Activated naive CD4-positive, alpha-beta T cell treated with anti-CD3 and anti-CD28 coated beads, Interleukin-2, amount 10 ng/mL, durations not matched to agents 7 days and 5 days (primary cell): ENCODE measurements around the gene RNLS.
"Not testable (repeated sequence)": the region's sequence is repeated elsewhere in the genome, so short reads cannot be mapped to it uniquely, and the experiment has no call there.

Experiments
- CTCF ChIA-PET: fragments of 350-600 bp; sonication (Branson Sonifier 250); formaldehyde crosslinking; loops from one replicate; lab custom pipeline; 2021; ENCODE audit warnings: antibody characterized with exemption; lab: Charles Lee
- DNase-seq: peaks from one replicate; pipeline ENCODE4 v3.0.0-alpha.2; 2020
- H3K27ac Mint-ChIP-seq: one replicate; pipeline ENCODE4 v1.8.0; 2021; ENCODE audit warnings: mild to moderate bottlenecking, moderate library complexity, mixed read lengths
- H3K27me3 Mint-ChIP-seq: one replicate; pipeline ENCODE4 v1.8.0; 2021; ENCODE audit warnings: mild to moderate bottlenecking, mixed read lengths
- H3K36me3 Mint-ChIP-seq: one replicate; pipeline ENCODE4 v1.8.0; 2021; ENCODE audit warnings: mixed read lengths
- H3K4me1 Mint-ChIP-seq: one replicate; pipeline ENCODE4 v1.8.0; 2021; ENCODE audit warnings: mixed read lengths
- H3K4me3 Mint-ChIP-seq: one replicate; pipeline ENCODE4 v1.8.0; 2021; ENCODE audit warnings: mild to moderate bottlenecking, moderate library complexity, mixed read lengths
- H3K9me3 Mint-ChIP-seq: one replicate; pipeline ENCODE4 v1.8.0; 2021; ENCODE audit warnings: mixed read lengths

The RNLS gene

GRCh38 chr10:88291289-88292184 is 291.6 kb downstream of the RNLS start:
- no peak overlapping the region for H3K27ac Mint-ChIP-seq
- CTCF ChIA-PET: interaction anchor here (1.3 kb wide), 1 partner anchor 98 kb away, joined by 4 read pairs; no protein-coding TSS in a partner anchor
- H3K4me1 Mint-ChIP-seq: no peaks in the 10 kb centered on the region
- peaks cover 2% of the 10 kb centered on the region for H3K36me3 Mint-ChIP-seq
- no peaks in the 10 kb centered on the region for H3K9me3 Mint-ChIP-seq
- DNase-seq: no peak
- no peak overlapping the region for H3K4me3 Mint-ChIP-seq
- no peaks in the 10 kb centered on the region for H3K27me3 Mint-ChIP-seq

- no peak overlapping the region for H3K27ac Mint-ChIP-seq
- H3K36me3 Mint-ChIP-seq: peaks cover 2% of the 10 kb centered on the region
- no peak for DNase-seq
- H3K4me1 Mint-ChIP-seq: no peaks in the 10 kb centered on the region
- H3K9me3 Mint-ChIP-seq: no peaks in the 10 kb centered on the region
- H3K27me3 Mint-ChIP-seq: no peaks in the 10 kb centered on the region
- CTCF ChIA-PET: no interaction called here
- H3K4me3 Mint-ChIP-seq: no peak overlapping the region
Measured at GRCh38 chr10:88289342-88289741, 293.8 kb downstream of the RNLS start.

GRCh38 chr10:88288320-88289059 is 294.6 kb downstream of the RNLS start:
- Mint-ChIP-seq H3K36me3 (no peaks in the 10 kb centered on the region), H3K27me3 (no peaks in the 10 kb centered on the region), H3K27ac (no peak overlapping the region), H3K9me3 (no peaks in the 10 kb centered on the region), H3K4me1 (no peaks in the 10 kb centered on the region), H3K4me3 (no peak overlapping the region)
- CTCF ChIA-PET: no interaction called here
- DNase-seq: no peak

- no peaks in the 10 kb centered on the region for H3K27me3 Mint-ChIP-seq
- peaks cover 9% of the 10 kb centered on the region for H3K4me1 Mint-ChIP-seq
- CTCF ChIA-PET: no interaction called here
- H3K9me3 Mint-ChIP-seq: no peaks in the 10 kb centered on the region
- H3K27ac Mint-ChIP-seq: no peak overlapping the region
- no peak overlapping the region for H3K4me3 Mint-ChIP-seq
- no peaks in the 10 kb centered on the region for H3K36me3 Mint-ChIP-seq
- DNase-seq: no peak
Measured at GRCh38 chr10:88286030-88286429, 297.1 kb downstream of the RNLS start.

GRCh38 chr10:88281592-88282347 is 301.3 kb downstream of the RNLS start:
- no peaks in the 10 kb centered on the region for H3K36me3 Mint-ChIP-seq
- DNase-seq: no peak
- no peak overlapping the region for H3K27ac Mint-ChIP-seq

GRCh38 chr10:88280518-88280917 is 302.6 kb downstream of the RNLS start:
- DNase-seq: no peak
- no peaks in the 10 kb centered on the region for H3K36me3 Mint-ChIP-seq
- peaks cover 4% of the 10 kb centered on the region for H3K9me3 Mint-ChIP-seq
- CTCF ChIA-PET: interaction anchor here (0.9 kb wide), 1 partner anchor 106 kb away, joined by 3 read pairs; no protein-coding TSS in a partner anchor
- H3K27ac Mint-ChIP-seq: no peak overlapping the region
- H3K4me3 Mint-ChIP-seq: no peak overlapping the region
- peaks cover 25% of the 10 kb centered on the region for H3K4me1 Mint-ChIP-seq
- no peaks in the 10 kb centered on the region for H3K27me3 Mint-ChIP-seq

More at GRCh38 chr10:88281592-88282347, 301.3 kb downstream of the RNLS start:
- H3K27me3 Mint-ChIP-seq: no peaks in the 10 kb centered on the region
- peaks cover 25% of the 10 kb centered on the region for H3K4me1 Mint-ChIP-seq
- CTCF ChIA-PET: no interaction called here
- peaks cover 4% of the 10 kb centered on the region for H3K9me3 Mint-ChIP-seq
- H3K4me3 Mint-ChIP-seq: no peak overlapping the region

GRCh38 chr10:88278912-88279311 is 304.2 kb downstream of the RNLS start:
- H3K4me3 Mint-ChIP-seq: no peak overlapping the region
- no peaks in the 10 kb centered on the region for H3K36me3 Mint-ChIP-seq
- peaks cover 27% of the 10 kb centered on the region for H3K4me1 Mint-ChIP-seq
- CTCF ChIA-PET: interaction anchor here (0.9 kb wide), 1 partner anchor 110 kb away, joined by 4 read pairs; no protein-coding TSS in a partner anchor
- DNase-seq: no peak
- H3K27me3 Mint-ChIP-seq: no peaks in the 10 kb centered on the region
- H3K9me3 Mint-ChIP-seq: peaks cover 4% of the 10 kb centered on the region
- no peak overlapping the region for H3K27ac Mint-ChIP-seq

- CTCF ChIA-PET, DNase-seq, H3K9me3 Mint-ChIP-seq, H3K27ac Mint-ChIP-seq, H3K4me3 Mint-ChIP-seq, H3K36me3 Mint-ChIP-seq, H3K27me3 Mint-ChIP-seq: not testable (repeated sequence)
- H3K4me1 Mint-ChIP-seq: peaks cover 36% of the 10 kb centered on the region
Measured at GRCh38 chr10:88276945-88277344, 306.2 kb downstream of the RNLS start.

- CTCF ChIA-PET: no interaction called here
- Mint-ChIP-seq H3K27me3 (peaks cover 4% of the 10 kb centered on the region), H3K27ac (no peak overlapping the region), H3K4me1 (peaks cover 48% of the 10 kb centered on the region), H3K9me3 (peaks cover 4% of the 10 kb centered on the region), H3K36me3 (no peaks in the 10 kb centered on the region), H3K4me3 (no peak overlapping the region)
- DNase-seq: no peak
Measured at GRCh38 chr10:88274286-88274685, 308.8 kb downstream of the RNLS start.

GRCh38 chr10:88273567-88273966 is 309.6 kb downstream of the RNLS start:
- peaks cover 44% of the 10 kb centered on the region for H3K4me1 Mint-ChIP-seq
- no peak overlapping the region for H3K4me3 Mint-ChIP-seq
- peaks cover 4% of the 10 kb centered on the region for H3K9me3 Mint-ChIP-seq
- H3K36me3 Mint-ChIP-seq: peaks cover under 1% of the 10 kb centered on the region
- CTCF ChIA-PET: no interaction called here
- no peak for DNase-seq
- H3K27ac Mint-ChIP-seq: no peak overlapping the region
- H3K27me3 Mint-ChIP-seq: peaks cover 8% of the 10 kb centered on the region

- CTCF ChIA-PET: interaction anchor here (1.2 to 3.3 kb wide), 3 partner anchors 113 to 280 kb away, joined by 3 to 21 read pairs (median 3); no protein-coding TSS in a partner anchor
- Mint-ChIP-seq H3K27ac (peak overlapping the region; percentile 93), H3K9me3 (peaks cover under 1% of the 10 kb centered on the region), H3K4me3 (peak overlapping the region; percentile 9), H3K4me1 (peaks cover 45% of the 10 kb centered on the region), H3K36me3 (peaks cover 6% of the 10 kb centered on the region), H3K27me3 (peaks cover 21% of the 10 kb centered on the region)
- DNase-seq: no peak
Measured at GRCh38 chr10:88271761-88272543, 311.2 kb downstream of the RNLS start.

- CTCF ChIA-PET: interaction anchor here (0.7 to 3.3 kb wide), 4 partner anchors 113 to 281 kb away, joined by 3 to 21 read pairs (median 3); no protein-coding TSS in a partner anchor
- peaks cover 52% of the 10 kb centered on the region for H3K4me1 Mint-ChIP-seq
- H3K9me3 Mint-ChIP-seq: no peaks in the 10 kb centered on the region
- peak; percentile 69 for DNase-seq
- H3K36me3 Mint-ChIP-seq: peaks cover 6% of the 10 kb centered on the region
- peaks cover 26% of the 10 kb centered on the region for H3K27me3 Mint-ChIP-seq
- peak overlapping the region; percentile 9 for H3K4me3 Mint-ChIP-seq
- H3K27ac Mint-ChIP-seq: peak overlapping the region; percentile 93
Measured at GRCh38 chr10:88270871-88271713, 312.0 kb downstream of the RNLS start.
